WTC11 (cell line): Measurements from ENCODE around the gene ARID3B.
"Not testable (repeated sequence)": the region's sequence is repeated elsewhere in the genome, so short reads cannot be mapped to it uniquely, and the experiment has no call there.

Source experiments
- CBFB ChIP-seq: sonication (generic); formaldehyde crosslinking; IDR thresholded peaks from 2 replicates; pipeline ENCODE4 v1.8.1; 2022; ENCODE audit warnings: mild to moderate bottlenecking, low read depth, missing genetic modification reagents
- CREB1 ChIP-seq: sonication (generic); formaldehyde crosslinking; IDR thresholded peaks from 2 replicates; pipeline ENCODE4 v1.8.0; 2023; ENCODE audit warnings: mild to moderate bottlenecking, missing genetic modification reagents
- ESRRA ChIP-seq: sonication (generic); formaldehyde crosslinking; IDR thresholded peaks from 2 replicates; pipeline ENCODE4 v1.8.1; 2022; ENCODE audit warnings: mild to moderate bottlenecking, missing genetic modification reagents, borderline replicate concordance
- GRHL2 ChIP-seq: fragments of 250-450 bp; sonication (Bioruptor Pico); IDR thresholded peaks from 2 replicates; pipeline ENCODE4 v1.8.0; 2022; ENCODE audit warnings: mild to moderate bottlenecking, moderate library complexity; ENCODE audit not compliant: insufficient replicate concordance, severe bottlenecking
- JUN ChIP-seq: sonication (generic); formaldehyde crosslinking; IDR thresholded peaks from 2 replicates; pipeline ENCODE4 v1.8.0; 2023; ENCODE audit warnings: mild to moderate bottlenecking, missing genetic modification reagents
- MXD4 ChIP-seq: fragments of 250-450 bp; sonication (Bioruptor Pico); IDR thresholded peaks from 2 replicates; pipeline ENCODE4 v1.8.0; 2021; ENCODE audit warnings: mild to moderate bottlenecking, moderate library complexity, borderline replicate concordance
- SMAD3 ChIP-seq: sonication (generic); formaldehyde crosslinking; IDR thresholded peaks from 2 replicates; pipeline ENCODE4 v1.8.0; 2022; ENCODE audit warnings: missing genetic modification reagents, mild to moderate bottlenecking, borderline replicate concordance
- SP1 ChIP-seq: sonication (generic); formaldehyde crosslinking; conservative IDR thresholded peaks from 2 replicates; pipeline ENCODE4 v1.8.1; 2022; ENCODE audit warnings: missing genetic modification reagents
- ZNF263 ChIP-seq: sonication (generic); formaldehyde crosslinking; IDR thresholded peaks from 2 replicates; pipeline ENCODE4 v1.8.1; 2022; ENCODE audit warnings: low read depth, mild to moderate bottlenecking, moderate library complexity, missing genetic modification reagents
- TF ChIP-seq, protein P1 (sequence below): sonication (generic); formaldehyde crosslinking; IDR thresholded peaks from 2 replicates; pipeline ENCODE4 v1.8.0; 2022; ENCODE audit warnings: mild to moderate bottlenecking, missing genetic modification reagents
- TF ChIP-seq, protein P2 (sequence below): fragments of 200-600 bp; IDR thresholded peaks from 2 replicates; pipeline ENCODE4 v1.8.0; 2022; ENCODE audit warnings: antibody characterized with exemption
- TF ChIP-seq, protein P3 (sequence below): sonication (generic); formaldehyde crosslinking; IDR thresholded peaks from 2 replicates; pipeline ENCODE4 v1.8.1; 2022; ENCODE audit warnings: low read depth, missing genetic modification reagents, borderline replicate concordance
- TF ChIP-seq, protein P4 (sequence below): sonication (generic); formaldehyde crosslinking; IDR thresholded peaks from 2 replicates; pipeline ENCODE4 v1.8.1; 2023; ENCODE audit warnings: mild to moderate bottlenecking, moderate library complexity, missing genetic modification reagents

DNA sequence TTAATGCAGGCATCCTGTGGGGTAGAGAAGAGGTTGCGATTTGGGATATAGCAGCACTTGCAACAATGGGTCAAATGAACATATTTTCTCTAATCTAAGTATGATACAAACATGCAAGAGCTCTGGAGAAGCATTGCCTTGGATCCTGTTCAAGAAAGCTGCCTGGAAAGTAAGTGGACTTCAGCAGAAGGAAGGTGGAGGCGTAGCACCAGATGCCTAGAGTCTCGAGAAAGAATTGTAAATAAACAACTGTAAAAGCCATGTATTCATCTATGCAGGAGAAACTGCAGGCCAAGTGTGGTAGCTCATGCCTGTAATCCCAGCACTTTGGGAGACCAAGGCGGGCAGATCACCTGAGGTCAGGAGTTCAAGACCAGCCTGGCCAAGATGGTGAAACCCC lies 27.0 kb upstream of the ARID3B start:
- TF ChIP-seq ESRRA (CRISPR knock-in tag); MXD4 (CRISPR knock-in tag); SP1 (CRISPR knock-in tag); CBFB (CRISPR knock-in tag); SMAD3 (CRISPR knock-in tag); ZNF263; JUN (CRISPR knock-in tag); GRHL2 (CRISPR knock-in tag); CREB1 (CRISPR knock-in tag): not testable (repeated sequence)
- TF ChIP-seq, protein P1, sequence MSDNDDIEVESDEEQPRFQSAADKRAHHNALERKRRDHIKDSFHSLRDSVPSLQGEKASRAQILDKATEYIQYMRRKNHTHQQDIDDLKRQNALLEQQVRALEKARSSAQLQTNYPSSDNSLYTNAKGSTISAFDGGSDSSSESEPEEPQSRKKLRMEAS (CRISPR knock-in tag), result not testable (repeated sequence)
- TF ChIP-seq, protein P2, sequence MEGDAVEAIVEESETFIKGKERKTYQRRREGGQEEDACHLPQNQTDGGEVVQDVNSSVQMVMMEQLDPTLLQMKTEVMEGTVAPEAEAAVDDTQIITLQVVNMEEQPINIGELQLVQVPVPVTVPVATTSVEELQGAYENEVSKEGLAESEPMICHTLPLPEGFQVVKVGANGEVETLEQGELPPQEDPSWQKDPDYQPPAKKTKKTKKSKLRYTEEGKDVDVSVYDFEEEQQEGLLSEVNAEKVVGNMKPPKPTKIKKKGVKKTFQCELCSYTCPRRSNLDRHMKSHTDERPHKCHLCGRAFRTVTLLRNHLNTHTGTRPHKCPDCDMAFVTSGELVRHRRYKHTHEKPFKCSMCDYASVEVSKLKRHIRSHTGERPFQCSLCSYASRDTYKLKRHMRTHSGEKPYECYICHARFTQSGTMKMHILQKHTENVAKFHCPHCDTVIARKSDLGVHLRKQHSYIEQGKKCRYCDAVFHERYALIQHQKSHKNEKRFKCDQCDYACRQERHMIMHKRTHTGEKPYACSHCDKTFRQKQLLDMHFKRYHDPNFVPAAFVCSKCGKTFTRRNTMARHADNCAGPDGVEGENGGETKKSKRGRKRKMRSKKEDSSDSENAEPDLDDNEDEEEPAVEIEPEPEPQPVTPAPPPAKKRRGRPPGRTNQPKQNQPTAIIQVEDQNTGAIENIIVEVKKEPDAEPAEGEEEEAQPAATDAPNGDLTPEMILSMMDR, result not testable (repeated sequence)
- TF ChIP-seq, protein P3, sequence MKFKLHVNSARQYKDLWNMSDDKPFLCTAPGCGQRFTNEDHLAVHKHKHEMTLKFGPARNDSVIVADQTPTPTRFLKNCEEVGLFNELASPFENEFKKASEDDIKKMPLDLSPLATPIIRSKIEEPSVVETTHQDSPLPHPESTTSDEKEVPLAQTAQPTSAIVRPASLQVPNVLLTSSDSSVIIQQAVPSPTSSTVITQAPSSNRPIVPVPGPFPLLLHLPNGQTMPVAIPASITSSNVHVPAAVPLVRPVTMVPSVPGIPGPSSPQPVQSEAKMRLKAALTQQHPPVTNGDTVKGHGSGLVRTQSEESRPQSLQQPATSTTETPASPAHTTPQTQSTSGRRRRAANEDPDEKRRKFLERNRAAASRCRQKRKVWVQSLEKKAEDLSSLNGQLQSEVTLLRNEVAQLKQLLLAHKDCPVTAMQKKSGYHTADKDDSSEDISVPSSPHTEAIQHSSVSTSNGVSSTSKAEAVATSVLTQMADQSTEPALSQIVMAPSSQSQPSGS (CRISPR knock-in tag), result not testable (repeated sequence)
- TF ChIP-seq, protein P4, sequence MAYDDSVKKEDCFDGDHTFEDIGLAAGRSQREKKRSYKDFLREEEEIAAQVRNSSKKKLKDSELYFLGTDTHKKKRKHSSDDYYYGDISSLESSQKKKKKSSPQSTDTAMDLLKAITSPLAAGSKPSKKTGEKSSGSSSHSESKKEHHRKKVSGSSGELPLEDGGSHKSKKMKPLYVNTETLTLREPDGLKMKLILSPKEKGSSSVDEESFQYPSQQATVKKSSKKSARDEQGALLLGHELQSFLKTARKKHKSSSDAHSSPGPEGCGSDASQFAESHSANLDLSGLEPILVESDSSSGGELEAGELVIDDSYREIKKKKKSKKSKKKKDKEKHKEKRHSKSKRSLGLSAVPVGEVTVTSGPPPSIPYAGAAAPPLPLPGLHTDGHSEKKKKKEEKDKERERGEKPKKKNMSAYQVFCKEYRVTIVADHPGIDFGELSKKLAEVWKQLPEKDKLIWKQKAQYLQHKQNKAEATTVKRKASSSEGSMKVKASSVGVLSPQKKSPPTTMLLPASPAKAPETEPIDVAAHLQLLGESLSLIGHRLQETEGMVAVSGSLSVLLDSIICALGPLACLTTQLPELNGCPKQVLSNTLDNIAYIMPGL, result not testable (repeated sequence)
